Mesenchymal stem cell (in vitro differentiated cells and primary cell): ENCODE results near the gene RET.

ENCODE experiments used
- DNase-seq: peaks from one replicate; pipeline ENCODE4 v3.0.0-alpha.2; 2013
- H2AFZ ChIP-seq: one replicate; pipeline ENCODE4 v1.6.1; 2013; ENCODE audit warnings: low read depth, mild to moderate bottlenecking, control low read depth, inconsistent platforms, low read length, moderate library complexity
- H2AK5ac ChIP-seq: 2 replicates; pipeline ENCODE4 v1.6.1; 2013; ENCODE audit warnings: low read length, moderate library complexity, mild to moderate bottlenecking, inconsistent platforms; ENCODE audit not compliant: severe bottlenecking
- H2BK120ac ChIP-seq: one replicate; pipeline ENCODE4 v1.6.1; 2013; ENCODE audit warnings: low read depth, mild to moderate bottlenecking, inconsistent platforms, low read length, moderate library complexity
- H2BK12ac ChIP-seq, 2 experiments: one replicate each; pipeline ENCODE4 v1.6.1; 2013; ENCODE audit warnings: inconsistent platforms in 2 of 2, low read length in 2 of 2, mild to moderate bottlenecking in 2 of 2, moderate library complexity in 2 of 2, control low read depth in 1 of 2
- H2BK15ac ChIP-seq: one replicate; pipeline ENCODE4 v1.6.1; 2013; ENCODE audit warnings: mild to moderate bottlenecking, low read depth, inconsistent platforms; ENCODE audit not compliant: poor library complexity, severe bottlenecking
- H2BK5ac ChIP-seq: 2 replicates; pipeline ENCODE4 v1.6.1; 2013; ENCODE audit warnings: low read depth, mild to moderate bottlenecking, low read length, control low read depth, inconsistent platforms; ENCODE audit not compliant: poor library complexity, severe bottlenecking
- H3K14ac ChIP-seq, 2 experiments: one replicate each; pipeline ENCODE4 v1.6.1; 2013; ENCODE audit warnings: inconsistent platforms in 2 of 2, low read length in 2 of 2, control low read depth in 1 of 2, mild to moderate bottlenecking in 1 of 2, moderate library complexity in 1 of 2
- H3K18ac ChIP-seq, 2 experiments: one replicate each; pipeline ENCODE4 v1.6.1; 2013; ENCODE audit warnings: inconsistent platforms in 2 of 2, low read length in 2 of 2, control low read depth in 1 of 2, low read depth in 1 of 2, mild to moderate bottlenecking in 1 of 2
- H3K23ac ChIP-seq, 2 experiments: one replicate each; pipeline ENCODE4 v1.6.1; 2013; ENCODE audit warnings: inconsistent platforms in 2 of 2, low read length in 2 of 2, mild to moderate bottlenecking in 2 of 2, moderate library complexity in 2 of 2, control low read depth in 1 of 2
- H3K27ac ChIP-seq: 2 replicates; pipeline ENCODE4 v1.5.1; 2013; ENCODE audit warnings: mild to moderate bottlenecking, moderate library complexity, low read length, control low read depth, inconsistent platforms; ENCODE audit not compliant: poor library complexity, severe bottlenecking
- H3K27me3 ChIP-seq, 2 experiments: 2 replicates each; pipeline versions ENCODE4 v1.6.1 to v1.7.0; 2013; ENCODE audit warnings: low read length in 2 of 2, mild to moderate bottlenecking in 2 of 2, moderate library complexity in 2 of 2, control low read depth in 1 of 2, inconsistent platforms in 1 of 2; ENCODE audit not compliant: control insufficient read depth in 1 of 2, insufficient read depth in 1 of 2
- H3K36me3 ChIP-seq, 2 experiments: 2 replicates each; pipeline versions ENCODE4 v1.6.1 to v1.7.0; 2013; ENCODE audit warnings: low read length in 2 of 2, control low read depth in 1 of 2, inconsistent platforms in 1 of 2, low read depth in 1 of 2, mild to moderate bottlenecking in 1 of 2; ENCODE audit not compliant: insufficient read depth in 2 of 2, control insufficient read depth in 1 of 2
- H3K4ac ChIP-seq, 2 experiments: one replicate each; pipeline ENCODE4 v1.6.1; 2013; ENCODE audit warnings: inconsistent platforms in 2 of 2, low read length in 2 of 2, mild to moderate bottlenecking in 2 of 2, moderate library complexity in 2 of 2, control low read depth in 1 of 2, low read depth in 1 of 2
- H3K4me1 ChIP-seq: 2 replicates; pipeline ENCODE4 v1.6.1; 2013; ENCODE audit warnings: low read depth, low read length, control low read depth; ENCODE audit not compliant: control insufficient read depth, insufficient read depth
- H3K4me2 ChIP-seq: 2 replicates; pipeline ENCODE4 v1.6.1; 2013; ENCODE audit warnings: low read length, mild to moderate bottlenecking, inconsistent platforms; ENCODE audit not compliant: poor library complexity, severe bottlenecking
- H3K4me3 ChIP-seq, 2 experiments: 2 replicates each; pipeline versions ENCODE4 v1.5.1 to v1.7.0; 2013; ENCODE audit warnings: low read length in 2 of 2, mild to moderate bottlenecking in 2 of 2, control low read depth in 1 of 2, low read depth in 1 of 2; ENCODE audit not compliant: insufficient read depth in 1 of 2
- H3K79me1 ChIP-seq: replicated peaks from 2 replicates; pipeline ENCODE4 v1.6.1; 2013; ENCODE audit warnings: mild to moderate bottlenecking, control low read depth, low read length, inconsistent platforms; ENCODE audit not compliant: poor library complexity, severe bottlenecking
- H3K9ac ChIP-seq: 2 replicates; pipeline ENCODE4 v1.7.0; 2013; ENCODE audit warnings: mild to moderate bottlenecking, low read length, moderate library complexity
- H3K9me3 ChIP-seq: 2 replicates; pipeline ENCODE4 v1.7.0; 2013; ENCODE audit warnings: mild to moderate bottlenecking, low read length; ENCODE audit not compliant: control insufficient read depth
- H4K8ac ChIP-seq: one replicate; pipeline ENCODE4 v1.6.1; 2013; ENCODE audit warnings: inconsistent platforms, mild to moderate bottlenecking, low read length, moderate library complexity
- H4K91ac ChIP-seq: one replicate; pipeline ENCODE4 v1.6.1; 2013; ENCODE audit warnings: mild to moderate bottlenecking, low read length, inconsistent platforms
- whole genome bisulfite sequencing: methylation state at CpG from one replicate; pipeline ENCODE4 v1.1.7; 2013; ENCODE audit warnings: mixed read lengths; 5-methylcytosine and 5-hydroxymethylcytosine counted together

Gene RET

GRCh38 chr10:43114088-43114742 is 37.3 kb downstream of the RET start:
- 95% methylated on average over 24 of the region's 24 CpGs for WGBS
- H3K4me2 ChIP-seq: no peak overlapping the region
- DNase-seq: no peak
- no peak overlapping the region for H2AFZ ChIP-seq
- H3K27me3 ChIP-seq: peaks cover 0 to 23% of the 10 kb centered on the region in 2 experiments
- no peak overlapping the region for H3K9ac ChIP-seq
- no peak overlapping the region for H2BK5ac ChIP-seq
- H3K23ac ChIP-seq: no peak overlapping the region
- peaks cover 6% of the 10 kb centered on the region for H3K4me1 ChIP-seq
- no peak overlapping the region for H3K4me3 ChIP-seq
- peak overlapping the region; percentile 20 for H4K8ac ChIP-seq
- no peaks in the 10 kb centered on the region for H3K79me1 ChIP-seq
- H2AK5ac ChIP-seq: no peak overlapping the region
- H2BK15ac ChIP-seq: no peak overlapping the region
- H2BK12ac ChIP-seq: peak overlapping the region in 1 of 2 experiments; percentile 18
- H3K18ac ChIP-seq: no peak overlapping the region
- no peak overlapping the region for H3K4ac ChIP-seq
- H3K27ac ChIP-seq: no peak overlapping the region
- peak overlapping the region in 1 of 2 experiments; percentile 35 for H3K14ac ChIP-seq
- H3K36me3 ChIP-seq: no peaks in the 10 kb centered on the region
- no peak overlapping the region for H2BK120ac ChIP-seq
- H3K9me3 ChIP-seq: no peaks in the 10 kb centered on the region
- H4K91ac ChIP-seq: no peak overlapping the region

- Histone ChIP-seq H3K27ac (no peak overlapping the region), H4K91ac (no peak overlapping the region), H3K4me2 (no peak overlapping the region), H3K79me1 (no peaks in the 10 kb centered on the region), H2BK15ac (no peak overlapping the region), H2BK12ac (no peak overlapping the region), H3K23ac (no peak overlapping the region), H2BK5ac (no peak overlapping the region), H3K9ac (no peak overlapping the region), H3K14ac (no peak overlapping the region), H4K8ac (no peak overlapping the region), H3K27me3 (peaks cover 0 to 23% of the 10 kb centered on the region in 2 experiments), H3K36me3 (no peaks in the 10 kb centered on the region), H2BK120ac (no peak overlapping the region), H2AK5ac (no peak overlapping the region), H3K18ac (no peak overlapping the region), H3K9me3 (no peaks in the 10 kb centered on the region), H3K4ac (no peak overlapping the region), H3K4me3 (no peak overlapping the region), H2AFZ (no peak overlapping the region), H3K4me1 (peaks cover 6% of the 10 kb centered on the region)
- 82% methylated on average over 17 of the region's 17 CpGs for WGBS
- DNase-seq: no peak
These were observed 38.1 kb downstream of the RET start for GRCh38 chr10:43114743-43115611.

- H3K23ac ChIP-seq: no peak overlapping the region
- no peak overlapping the region for H3K18ac ChIP-seq
- no peaks in the 10 kb centered on the region for H3K36me3 ChIP-seq
- no peak overlapping the region for H4K8ac ChIP-seq
- peaks cover 0 to 23% of the 10 kb centered on the region in 2 experiments for H3K27me3 ChIP-seq
- H3K4me2 ChIP-seq: no peak overlapping the region
- no peak overlapping the region for H3K4me3 ChIP-seq
- H3K27ac ChIP-seq: no peak overlapping the region
- no peak overlapping the region for H3K9ac ChIP-seq
- no peak overlapping the region for H3K14ac ChIP-seq
- no peaks in the 10 kb centered on the region for H3K79me1 ChIP-seq
- H3K9me3 ChIP-seq: no peaks in the 10 kb centered on the region
- 90% methylated on average over 10 of the region's 10 CpGs for WGBS
- H2AK5ac ChIP-seq: no peak overlapping the region
- H4K91ac ChIP-seq: no peak overlapping the region
- peaks cover 2% of the 10 kb centered on the region for H3K4me1 ChIP-seq
- H2BK12ac ChIP-seq: no peak overlapping the region
- H2AFZ ChIP-seq: no peak overlapping the region
- DNase-seq: no peak
- H2BK120ac ChIP-seq: no peak overlapping the region
- H3K4ac ChIP-seq: no peak overlapping the region
- no peak overlapping the region for H2BK5ac ChIP-seq
- no peak overlapping the region for H2BK15ac ChIP-seq
These were observed 39.2 kb downstream of the RET start for GRCh38 chr10:43115881-43116595.

DNA sequence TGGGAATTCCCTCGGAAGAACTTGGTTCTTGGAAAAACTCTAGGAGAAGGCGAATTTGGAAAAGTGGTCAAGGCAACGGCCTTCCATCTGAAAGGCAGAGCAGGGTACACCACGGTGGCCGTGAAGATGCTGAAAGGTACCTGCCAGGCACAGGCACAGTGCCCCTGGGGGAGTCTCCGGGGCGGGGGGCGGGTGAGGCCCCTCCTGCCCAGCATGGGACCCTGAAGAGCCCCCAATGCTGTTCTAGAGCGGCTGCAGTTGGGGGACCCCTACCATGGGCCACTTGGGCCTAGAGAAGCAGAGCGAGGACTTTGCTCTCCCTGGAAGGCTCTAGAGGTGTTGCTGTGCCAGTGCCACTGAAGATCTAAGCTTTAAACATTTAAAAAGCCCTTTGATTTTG is 39.7 kb downstream of the RET start:
- peaks cover 0 to 23% of the 10 kb centered on the region in 2 experiments for H3K27me3 ChIP-seq
- no peak overlapping the region for H3K14ac ChIP-seq
- no peak overlapping the region for H3K4ac ChIP-seq
- no peak overlapping the region for H2BK120ac ChIP-seq
- H3K79me1 ChIP-seq: no peaks in the 10 kb centered on the region
- H2BK12ac ChIP-seq: no peak overlapping the region
- H3K4me3 ChIP-seq: no peak overlapping the region
- no peak for DNase-seq
- no peak overlapping the region for H3K23ac ChIP-seq
- H3K27ac ChIP-seq: no peak overlapping the region
- no peak overlapping the region for H3K9ac ChIP-seq
- no peak overlapping the region for H4K8ac ChIP-seq
- 81% methylated on average over 10 of the region's 10 CpGs for WGBS
- no peak overlapping the region for H2BK15ac ChIP-seq
- H3K9me3 ChIP-seq: no peaks in the 10 kb centered on the region
- H2AK5ac ChIP-seq: no peak overlapping the region
- no peaks in the 10 kb centered on the region for H3K36me3 ChIP-seq
- H2BK5ac ChIP-seq: no peak overlapping the region
- H2AFZ ChIP-seq: no peak overlapping the region
- H4K91ac ChIP-seq: no peak overlapping the region
- H3K4me2 ChIP-seq: no peak overlapping the region
- H3K4me1 ChIP-seq: peaks cover 6% of the 10 kb centered on the region
- no peak overlapping the region for H3K18ac ChIP-seq
